ENCODE data around the gene METTL25B. TPM values are rescaled to one million over a fixed set of nuclear protein-coding genes. Genes with fewer than 3 reads are reported as not detected.

The METTL25B gene
- total RNA-seq, 4 donors from 2014 or later: 9.7 to 44.9 (median 17.6) TPM

GRCh38 chr1:156748670-156749418, 20.6 kb downstream of the METTL25B start:
- peak overlapping the region; percentile 93 to 99 (median 98) for H3K27ac ChIP-seq
- intact Hi-C loops (cut with DNase I): no loop called here
- 0 to 1% methylated on average over 7 to 9 of the region's 9 CpGs for WGBS, 2 donors
- H3K36me3 ChIP-seq: peaks cover 7 to 17% (median 12%) of the 10 kb centered on the region in 3 donors
- no peak for DNase-seq
- no peaks in the 10 kb centered on the region for H3K27me3 ChIP-seq
- no peaks in the 10 kb centered on the region for H3K9me3 ChIP-seq
- H3K4me1 ChIP-seq: peaks cover 46 to 85% (median 49%) of the 10 kb centered on the region in 3 donors
- TF ChIP-seq POLR2A (IDR thresholded peaks at IDR 0.05): peak in 1 of 4 donors; percentile 58
- TF ChIP-seq CTCF (IDR thresholded peaks at IDR 0.05): peak in 3 of 6 experiments; percentile 7 to 19 (median 8)
- peak overlapping the region; percentile 75 to 97 (median 96) for H3K4me3 ChIP-seq

DNA sequence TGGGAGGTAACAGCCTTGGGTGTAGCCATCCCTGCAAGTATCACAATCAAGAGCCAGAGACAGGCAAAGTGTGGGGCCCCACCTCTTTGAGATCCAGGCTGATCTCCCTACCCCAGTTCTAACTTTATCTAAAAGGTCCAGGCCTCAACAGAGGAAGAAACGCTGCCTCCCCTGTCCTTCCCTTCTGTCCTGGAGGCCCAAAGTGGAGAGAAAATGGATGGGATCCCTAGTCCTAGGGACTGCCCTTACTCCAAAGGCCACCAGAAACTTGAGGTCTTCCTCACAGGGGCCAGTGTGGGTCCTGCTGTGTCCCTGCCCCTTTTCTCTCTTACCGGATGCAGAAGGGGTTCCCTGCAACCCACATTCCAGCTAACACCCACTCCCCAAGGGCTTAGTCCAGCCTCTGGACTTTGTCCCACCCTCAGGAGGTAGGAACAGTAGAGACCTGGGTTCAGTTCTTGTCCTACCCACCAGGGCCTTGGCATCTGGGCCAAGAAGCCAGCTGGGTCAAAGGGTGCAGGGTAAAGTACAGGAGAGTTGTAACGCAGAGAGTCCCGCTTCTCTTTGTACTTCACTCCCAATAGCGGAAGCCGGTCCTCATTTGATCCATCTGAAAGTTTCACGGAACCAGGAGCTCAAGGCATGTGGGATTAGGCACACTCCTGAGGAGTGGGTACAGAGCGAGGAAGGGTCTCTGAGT, 21.3 kb downstream of the METTL25B start:
- Histone ChIP-seq H3K4me3 (peak overlapping the region; percentile 75 to 97 (median 96)), H3K9me3 (no peaks in the 10 kb centered on the region), H3K27me3 (no peaks in the 10 kb centered on the region), H3K4me1 (peaks cover 46 to 79% (median 49%) of the 10 kb centered on the region in 3 donors), H3K27ac (peak overlapping the region; percentile 93 to 99 (median 98)), H3K36me3 (peaks cover 0 to 10% (median 5%) of the 10 kb centered on the region in 3 donors)
- DNase-seq: no peak
- TF ChIP-seq CTCF (IDR thresholded peaks at IDR 0.05) (no peak), POLR2A (IDR thresholded peaks at IDR 0.05) (no peak)
- 7 to 9% methylated on average over 3 to 7 of the region's 8 CpGs for WGBS, 2 donors
- intact Hi-C loops (cut with DNase I): no loop called here

- H3K9me3 ChIP-seq: no peaks in the 10 kb centered on the region
- peak overlapping the region; percentile 75 to 97 (median 96) for H3K4me3 ChIP-seq
- peak overlapping the region; percentile 93 to 99 (median 98) for H3K27ac ChIP-seq
- intact Hi-C loops (cut with DNase I): no loop called here
- H3K36me3 ChIP-seq: peaks cover 0 to 3% (median 0%) of the 10 kb centered on the region in 3 donors
- TF ChIP-seq POLR2A (IDR thresholded peaks at IDR 0.05): peak in 1 of 4 donors; percentile 40
- TF ChIP-seq CTCF (IDR thresholded peaks at IDR 0.05): no peak
- 0% methylated on average over 3 to 5 of the region's 5 CpGs for WGBS, 2 donors
- DNase-seq: no peak
- H3K27me3 ChIP-seq: no peaks in the 10 kb centered on the region
- peaks cover 45 to 72% (median 49%) of the 10 kb centered on the region in 3 donors for H3K4me1 ChIP-seq
Measured at GRCh38 chr1:156750191-156750672, 22.0 kb downstream of the METTL25B start.

DNA sequence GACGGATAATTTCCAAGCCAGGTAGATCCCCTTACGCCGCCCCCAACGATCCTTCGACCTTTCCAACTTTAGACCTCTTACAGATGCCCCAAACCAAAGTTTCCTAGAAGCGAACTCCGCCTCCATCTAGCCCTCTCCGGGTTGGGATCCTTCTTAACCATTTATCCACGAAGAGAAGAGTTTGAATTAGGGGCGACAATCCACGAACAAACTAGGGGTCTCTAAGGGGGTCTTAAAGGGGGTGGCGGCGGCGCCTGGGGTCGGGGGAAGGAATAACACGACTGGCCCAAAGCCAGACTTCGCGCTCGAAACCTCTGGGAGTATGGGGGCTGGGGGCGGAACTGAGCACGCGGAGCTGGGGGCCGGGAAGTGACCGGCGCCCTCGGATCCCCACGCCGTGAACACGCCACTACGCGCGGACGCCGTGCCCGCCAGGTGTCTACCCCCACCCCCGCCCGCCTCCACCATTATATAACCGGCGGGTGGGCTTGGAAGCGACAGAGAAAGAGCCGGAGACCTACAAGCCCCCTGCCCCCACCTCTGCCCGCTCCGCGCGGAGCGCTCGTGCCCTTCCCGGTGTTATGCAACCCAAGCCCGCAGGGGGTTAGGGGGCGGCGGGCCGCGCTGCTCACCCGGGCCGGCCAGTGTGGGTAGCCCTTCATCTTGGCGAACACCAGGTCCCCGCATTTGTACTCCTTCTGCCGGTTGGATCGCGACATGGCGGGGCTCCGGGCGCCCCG, 22.6 kb downstream of the METTL25B start:
- H3K9me3 ChIP-seq: no peaks in the 10 kb centered on the region
- no peak for DNase-seq
- H3K4me1 ChIP-seq: peaks cover 39 to 66% (median 43%) of the 10 kb centered on the region in 3 donors
- intact Hi-C loops (cut with DNase I): no loop called here
- H3K4me3 ChIP-seq: peak overlapping the region; percentile 75 to 97 (median 96)
- no peaks in the 10 kb centered on the region for H3K36me3 ChIP-seq
- WGBS, 2 donors: 0% methylated on average over 10 to 20 of the region's 64 CpGs
- H3K27ac ChIP-seq: peak overlapping the region; percentile 93 to 99 (median 98)
- H3K27me3 ChIP-seq: no peaks in the 10 kb centered on the region
- TF ChIP-seq POLR2A (IDR thresholded peaks at IDR 0.05): no peak
- TF ChIP-seq CTCF (IDR thresholded peaks at IDR 0.05): peak in 3 of 6 experiments; percentile 14 to 29 (median 18)
